GM18868 (cell line): Measurements from ENCODE around the gene SPAG16.
A peak's percentile ranks its signal among the peaks of the same experiment; 100 is the strongest.

Source experiments
- ATAC-seq: cut with Tn5 transposase; IDR thresholded peaks from one replicate; pipeline ENCODE4 v1.9.1; 2021; ENCODE audit warnings: mild to moderate bottlenecking, moderate library complexity; ENCODE audit not compliant: unreplicated experiment

SPAG16 gene

GRCh38 chr2:214232271-214232670 is 948.0 kb downstream of the SPAG16 start:
- ATAC-seq, result no peak

- ATAC-seq, result no peak
Observed at GRCh38 chr2:214233164-214233563, 948.9 kb downstream of the SPAG16 start.

GRCh38 chr2:214242797-214243196 is 958.5 kb downstream of the SPAG16 start:
- ATAC-seq, result no peak

GRCh38 chr2:214244847-214245246 is 960.6 kb downstream of the SPAG16 start:
- no peak for ATAC-seq

- no peak for ATAC-seq
Observed at GRCh38 chr2:214246417-214246816, 962.2 kb downstream of the SPAG16 start.

GRCh38 chr2:214247531-214247930 is 963.3 kb downstream of the SPAG16 start:
- no peak for ATAC-seq

- ATAC-seq, result no peak
Observed at GRCh38 chr2:214255046-214255445, 970.8 kb downstream of the SPAG16 start.

GRCh38 chr2:214261683-214262082 is 977.4 kb downstream of the SPAG16 start:
- ATAC-seq, result no peak

GRCh38 chr2:214264171-214264570 is 979.9 kb downstream of the SPAG16 start:
- ATAC-seq, result no peak

- no peak for ATAC-seq
Observed at GRCh38 chr2:214265991-214266489, 981.8 kb downstream of the SPAG16 start.

GRCh38 chr2:214277880-214278279 is 993.6 kb downstream of the SPAG16 start:
- ATAC-seq, result no peak

- ATAC-seq, result no peak
Observed at GRCh38 chr2:214286011-214286410, 1001.7 kb downstream of the SPAG16 start.

GRCh38 chr2:214293593-214293992 is 1009.3 kb downstream of the SPAG16 start:
- ATAC-seq, result no peak

- no peak for ATAC-seq
Observed at GRCh38 chr2:214294426-214294825, 1010.2 kb downstream of the SPAG16 start.

GRCh38 chr2:214297423-214297822 is 1013.2 kb downstream of the SPAG16 start:
- ATAC-seq, result no peak

- peak; percentile 69 for ATAC-seq
Observed at GRCh38 chr2:214310319-214310718, 1026.1 kb downstream of the SPAG16 start.

GRCh38 chr2:214311031-214311533 is 1026.8 kb downstream of the SPAG16 start:
- peak; percentile 48 for ATAC-seq

- ATAC-seq, result no peak
Observed at GRCh38 chr2:214311931-214312749, 1027.9 kb downstream of the SPAG16 start.

GRCh38 chr2:214315324-214315723 is 1031.1 kb downstream of the SPAG16 start:
- no peak for ATAC-seq

- no peak for ATAC-seq
Observed at GRCh38 chr2:214320211-214320610, 1035.9 kb downstream of the SPAG16 start.

- no peak for ATAC-seq
Observed at GRCh38 chr2:214322662-214323061, 1038.4 kb downstream of the SPAG16 start.

GRCh38 chr2:214325404-214325803 is 1041.1 kb downstream of the SPAG16 start:
- ATAC-seq, result no peak
